Smooth muscle cell (in vitro differentiated cells): Measurements from ENCODE around the gene TENM3. TPM values are rescaled to one million over a fixed set of nuclear protein-coding genes. Genes with fewer than 3 reads are reported as not detected.

Experiments
- DNase-seq: peaks from one replicate; lab custom pipeline; 2025; ENCODE audit not compliant: unreplicated experiment; lab: John Stamatoyannopoulos, UW
- H2AFZ ChIP-seq: fragments of 200-600 bp; sonication (generic); 2 replicates; pipeline ENCODE4 v1.6.0; 2016; ENCODE audit warnings: antibody characterized with exemption, low read depth, mild to moderate bottlenecking
- H3F3A ChIP-seq: fragments of 200-600 bp; sonication (generic); 2 replicates; pipeline ENCODE4 v1.6.0; 2017; ENCODE audit warnings: antibody characterized with exemption, low read depth
- H3K27ac ChIP-seq: fragments of 200-600 bp; sonication (generic); 2 replicates; pipeline ENCODE4 v1.5.1; 2016; ENCODE audit warnings: low read depth, mild to moderate bottlenecking
- H3K27me3 ChIP-seq: fragments of 200-600 bp; sonication (generic); 2 replicates; pipeline ENCODE4 v1.6.1; 2016; ENCODE audit warnings: low read depth, mild to moderate bottlenecking
- H3K36me3 ChIP-seq: fragments of 200-600 bp; sonication (generic); 2 replicates; pipeline ENCODE4 v1.5.1; 2016; ENCODE audit warnings: low read depth
- H3K4me1 ChIP-seq: fragments of 200-600 bp; sonication (generic); 2 replicates; pipeline ENCODE4 v1.5.1; 2016; ENCODE audit warnings: low read depth
- H3K4me2 ChIP-seq: fragments of 200-600 bp; sonication (generic); 2 replicates; pipeline ENCODE4 v1.6.0; 2016; ENCODE audit warnings: mild to moderate bottlenecking
- H3K4me3 ChIP-seq: fragments of 200-600 bp; sonication (generic); 2 replicates; pipeline ENCODE4 v1.5.1; 2016; ENCODE audit warnings: mild to moderate bottlenecking
- H3K79me2 ChIP-seq: fragments of 200-600 bp; sonication (generic); 2 replicates; pipeline ENCODE4 v1.6.0; 2016; ENCODE audit warnings: low read depth, mild to moderate bottlenecking
- H3K9ac ChIP-seq: fragments of 200-600 bp; sonication (generic); 2 replicates; pipeline ENCODE4 v1.6.0; 2016; ENCODE audit warnings: low read depth
- H3K9me3 ChIP-seq: fragments of 200-600 bp; sonication (generic); replicated peaks from 2 replicates; pipeline ENCODE4 v1.5.1; 2016; ENCODE audit warnings: low read depth
- H4K20me1 ChIP-seq: fragments of 200-600 bp; sonication (generic); 2 replicates; pipeline ENCODE4 v1.6.0; 2016; ENCODE audit warnings: low read depth
- CTCF ChIP-seq: fragments of 200-600 bp; sonication (generic); IDR thresholded peaks from 2 replicates; pipeline ENCODE4 v1.5.1; 2017; ENCODE audit warnings: borderline replicate concordance, mild to moderate bottlenecking, antibody characterized with exemption; ENCODE audit not compliant: insufficient read depth, poor library complexity, severe bottlenecking
- WGBS: methylation state at CpG from one replicate; pipeline ENCODE4 v1.1.7; 2016; ENCODE audit warnings: low lambda C conversion rate; 5-methylcytosine and 5-hydroxymethylcytosine counted together
- polyA plus RNA-seq: library from polyadenylated mRNA; unstranded; fragments of >200 nt; fragmentation: Nextera tagmentation; extraction: Ambion mirVana; gene quantifications from 2 replicates; pipeline ENCODE4 v1.2.1, GENCODE V29; 2016
- total RNA-seq: library from RNA; depleted of rRNA; stranded (reverse); fragments of >200 nt; gene quantifications from 2 replicates; pipeline ENCODE4 v1.2.3, GENCODE V29; 2014

Gene TENM3
- total and polyA plus RNA-seq, 2 experiments from 2014 or later, result 46.9 to 295 TPM

GRCh38 chr4:182697094-182697493 is 453.9 kb downstream of the TENM3 start:
- no peak for DNase-seq
- Histone ChIP-seq H4K20me1 (no peaks in the 10 kb centered on the region), H2AFZ (no peak overlapping the region), H3K79me2 (no peaks in the 10 kb centered on the region), H3K27me3 (no peaks in the 10 kb centered on the region), H3K9ac (no peak overlapping the region), H3K27ac (no peak overlapping the region), H3F3A (peaks cover 3% of the 10 kb centered on the region), H3K36me3 (peaks cover 5% of the 10 kb centered on the region), H3K4me1 (no peaks in the 10 kb centered on the region), H3K4me2 (no peak overlapping the region), H3K4me3 (no peak overlapping the region), H3K9me3 (no peaks in the 10 kb centered on the region)
- 71% methylated on average over 6 of the region's 6 CpGs for WGBS
- TF ChIP-seq CTCF, result no peak

- no peak overlapping the region for H2AFZ ChIP-seq
- no peak for DNase-seq
- peaks cover 5% of the 10 kb centered on the region for H3K36me3 ChIP-seq
- peaks cover 3% of the 10 kb centered on the region for H3F3A ChIP-seq
- H3K4me1 ChIP-seq, result no peaks in the 10 kb centered on the region
- H3K9ac ChIP-seq, result no peak overlapping the region
- no peaks in the 10 kb centered on the region for H3K9me3 ChIP-seq
- no peaks in the 10 kb centered on the region for H3K79me2 ChIP-seq
- H3K4me2 ChIP-seq, result no peak overlapping the region
- H3K27ac ChIP-seq, result no peak overlapping the region
- no peak overlapping the region for H3K4me3 ChIP-seq
- WGBS, result 79% methylated on average over 6 of the region's 6 CpGs
- no peaks in the 10 kb centered on the region for H3K27me3 ChIP-seq
- H4K20me1 ChIP-seq, result no peaks in the 10 kb centered on the region
- TF ChIP-seq CTCF, result no peak
These were observed 455.0 kb downstream of the TENM3 start for GRCh38 chr4:182698212-182698611.

GRCh38 chr4:182699201-182699600 is 456.0 kb downstream of the TENM3 start:
- H3K36me3 ChIP-seq, result no peaks in the 10 kb centered on the region
- peaks cover 3% of the 10 kb centered on the region for H3F3A ChIP-seq
- no peaks in the 10 kb centered on the region for H3K79me2 ChIP-seq
- 57% methylated on average over 3 of the region's 3 CpGs for WGBS
- H3K27ac ChIP-seq, result no peak overlapping the region
- H3K4me2 ChIP-seq, result no peak overlapping the region
- no peaks in the 10 kb centered on the region for H3K4me1 ChIP-seq
- no peaks in the 10 kb centered on the region for H3K27me3 ChIP-seq
- no peaks in the 10 kb centered on the region for H3K9me3 ChIP-seq
- H3K4me3 ChIP-seq, result no peak overlapping the region
- TF ChIP-seq CTCF, result no peak
- no peak for DNase-seq
- H3K9ac ChIP-seq, result no peak overlapping the region
- no peaks in the 10 kb centered on the region for H4K20me1 ChIP-seq
- no peak overlapping the region for H2AFZ ChIP-seq

- no peak for DNase-seq
- no peak for TF ChIP-seq CTCF
- Histone ChIP-seq H3K9me3 (no peaks in the 10 kb centered on the region), H3F3A (peaks cover 3% of the 10 kb centered on the region), H3K4me1 (no peaks in the 10 kb centered on the region), H3K27ac (no peak overlapping the region), H3K79me2 (no peaks in the 10 kb centered on the region), H4K20me1 (no peaks in the 10 kb centered on the region), H3K9ac (no peak overlapping the region), H3K4me2 (no peak overlapping the region), H3K36me3 (no peaks in the 10 kb centered on the region), H2AFZ (no peak overlapping the region), H3K4me3 (no peak overlapping the region), H3K27me3 (no peaks in the 10 kb centered on the region)
- WGBS, result 75% methylated on average over 3 of the region's 3 CpGs
These were observed 456.6 kb downstream of the TENM3 start for GRCh38 chr4:182699795-182700194.
